Measurements from ENCODE around the gene GALNTL6.

DNA sequence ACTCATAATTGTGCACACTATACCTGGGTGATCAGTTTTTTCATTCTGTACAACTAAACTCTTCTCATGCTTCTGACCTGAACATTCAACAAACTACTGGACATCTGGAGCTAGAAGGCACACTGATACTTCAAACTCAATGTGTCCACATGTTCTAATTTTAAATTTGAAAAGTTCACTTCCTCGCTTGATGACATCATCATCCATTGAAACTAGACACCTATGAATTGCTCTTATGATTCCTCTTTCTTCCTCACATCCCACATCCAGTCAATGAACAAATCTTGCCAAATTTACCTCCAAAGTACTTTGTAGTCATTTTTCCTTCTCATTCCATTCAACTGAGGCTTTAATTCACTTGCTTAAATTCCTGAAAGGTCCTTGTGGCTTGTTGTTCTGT, 549.4 kb downstream of the GALNTL6 start:
- TF ChIP-seq POLR2A (IDR thresholded peaks at IDR 0.05; ENCODE audit: low read depth, low read length), result no peak
- TF ChIP-seq, protein P1, sequence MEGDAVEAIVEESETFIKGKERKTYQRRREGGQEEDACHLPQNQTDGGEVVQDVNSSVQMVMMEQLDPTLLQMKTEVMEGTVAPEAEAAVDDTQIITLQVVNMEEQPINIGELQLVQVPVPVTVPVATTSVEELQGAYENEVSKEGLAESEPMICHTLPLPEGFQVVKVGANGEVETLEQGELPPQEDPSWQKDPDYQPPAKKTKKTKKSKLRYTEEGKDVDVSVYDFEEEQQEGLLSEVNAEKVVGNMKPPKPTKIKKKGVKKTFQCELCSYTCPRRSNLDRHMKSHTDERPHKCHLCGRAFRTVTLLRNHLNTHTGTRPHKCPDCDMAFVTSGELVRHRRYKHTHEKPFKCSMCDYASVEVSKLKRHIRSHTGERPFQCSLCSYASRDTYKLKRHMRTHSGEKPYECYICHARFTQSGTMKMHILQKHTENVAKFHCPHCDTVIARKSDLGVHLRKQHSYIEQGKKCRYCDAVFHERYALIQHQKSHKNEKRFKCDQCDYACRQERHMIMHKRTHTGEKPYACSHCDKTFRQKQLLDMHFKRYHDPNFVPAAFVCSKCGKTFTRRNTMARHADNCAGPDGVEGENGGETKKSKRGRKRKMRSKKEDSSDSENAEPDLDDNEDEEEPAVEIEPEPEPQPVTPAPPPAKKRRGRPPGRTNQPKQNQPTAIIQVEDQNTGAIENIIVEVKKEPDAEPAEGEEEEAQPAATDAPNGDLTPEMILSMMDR (IDR thresholded peaks at IDR 0.05; ENCODE audit: extremely low read depth in 1 of 2, insufficient read depth in 1 of 2, low read depth in 1 of 2, low read length in 2 of 2), result no peak
- TF ChIP-seq, protein P2, sequence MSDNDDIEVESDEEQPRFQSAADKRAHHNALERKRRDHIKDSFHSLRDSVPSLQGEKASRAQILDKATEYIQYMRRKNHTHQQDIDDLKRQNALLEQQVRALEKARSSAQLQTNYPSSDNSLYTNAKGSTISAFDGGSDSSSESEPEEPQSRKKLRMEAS (IDR thresholded peaks at IDR 0.05; ENCODE audit: insufficient read depth, insufficient read length), result no peak
- TF ChIP-seq POLR2AphosphoS5 (IDR thresholded peaks at IDR 0.05; ENCODE audit: insufficient read depth, low read depth, low read length), result no peak
- TF ChIP-seq GATA2 (IDR thresholded peaks at IDR 0.05; ENCODE audit: insufficient read depth, insufficient read length, low read depth, low read length), result no peak
- TF ChIP-seq JUN (IDR thresholded peaks at IDR 0.05; ENCODE audit: borderline replicate concordance, insufficient read depth, insufficient read length, low read depth), result no peak
- TF ChIP-seq EZH2 (IDR thresholded peaks at IDR 0.05; ENCODE audit: borderline replicate concordance, low read depth, low read length, severe bottlenecking), result no peak
- no peak for TF ChIP-seq MYC (IDR thresholded peaks at IDR 0.05; ENCODE audit: low read depth, low read length)

Measured in endothelial cell of umbilical vein (primary cell).